HG03103 (cell line): ENCODE measurements around the gene TNXB.

Experiments used
- ATAC-seq: cut with Tn5 transposase; IDR thresholded peaks from one replicate; pipeline ENCODE4 v1.9.1; 2021; ENCODE audit warnings: low read depth; ENCODE audit not compliant: unreplicated experiment

The TNXB gene

DNA sequence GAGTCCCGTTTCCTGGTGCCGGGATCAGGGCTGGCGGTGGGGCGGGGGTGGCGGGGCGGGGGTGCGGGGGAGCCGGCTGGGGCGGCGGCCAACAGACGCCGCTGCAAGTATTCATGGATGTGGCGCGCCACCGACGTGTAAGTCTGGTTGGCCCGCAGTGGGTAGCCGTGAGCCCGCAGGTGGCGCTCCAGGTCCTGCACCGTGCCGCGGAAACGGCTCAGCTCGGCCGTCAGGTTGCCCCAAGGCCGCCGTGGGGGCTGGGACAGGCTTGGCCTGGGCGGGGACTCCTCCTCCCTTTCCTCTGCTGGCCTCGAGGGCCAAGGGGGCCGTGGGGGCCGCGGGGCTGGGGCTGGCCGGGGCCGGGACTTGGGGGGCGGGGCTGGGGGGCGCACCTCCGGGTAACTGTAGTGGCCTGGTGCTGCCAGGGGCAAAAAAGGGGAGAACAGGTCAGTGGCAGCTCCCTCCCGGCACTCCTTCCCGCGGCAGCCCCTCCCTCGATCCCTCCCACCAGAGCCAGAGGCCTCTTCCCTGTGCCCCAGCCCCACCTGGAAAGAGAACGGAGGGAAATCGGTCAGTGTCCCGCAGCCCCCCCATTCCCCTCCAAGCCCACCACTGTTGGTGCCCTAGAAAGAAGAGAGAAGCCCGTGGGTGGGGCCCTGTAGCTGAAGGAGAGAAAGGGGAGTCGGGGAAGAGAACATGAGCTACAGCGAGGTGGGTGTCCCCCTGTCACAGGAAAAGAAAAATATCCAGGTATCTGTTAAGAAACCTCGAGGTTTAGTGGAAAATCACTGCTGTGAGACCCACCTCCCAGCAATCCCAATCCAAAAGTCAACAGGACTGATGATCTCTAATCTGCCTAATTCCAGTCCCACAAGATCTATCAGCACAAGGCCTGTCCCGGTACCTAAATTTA, 21.3 kb downstream of the TNXB start:
- ATAC-seq: no peak

DNA sequence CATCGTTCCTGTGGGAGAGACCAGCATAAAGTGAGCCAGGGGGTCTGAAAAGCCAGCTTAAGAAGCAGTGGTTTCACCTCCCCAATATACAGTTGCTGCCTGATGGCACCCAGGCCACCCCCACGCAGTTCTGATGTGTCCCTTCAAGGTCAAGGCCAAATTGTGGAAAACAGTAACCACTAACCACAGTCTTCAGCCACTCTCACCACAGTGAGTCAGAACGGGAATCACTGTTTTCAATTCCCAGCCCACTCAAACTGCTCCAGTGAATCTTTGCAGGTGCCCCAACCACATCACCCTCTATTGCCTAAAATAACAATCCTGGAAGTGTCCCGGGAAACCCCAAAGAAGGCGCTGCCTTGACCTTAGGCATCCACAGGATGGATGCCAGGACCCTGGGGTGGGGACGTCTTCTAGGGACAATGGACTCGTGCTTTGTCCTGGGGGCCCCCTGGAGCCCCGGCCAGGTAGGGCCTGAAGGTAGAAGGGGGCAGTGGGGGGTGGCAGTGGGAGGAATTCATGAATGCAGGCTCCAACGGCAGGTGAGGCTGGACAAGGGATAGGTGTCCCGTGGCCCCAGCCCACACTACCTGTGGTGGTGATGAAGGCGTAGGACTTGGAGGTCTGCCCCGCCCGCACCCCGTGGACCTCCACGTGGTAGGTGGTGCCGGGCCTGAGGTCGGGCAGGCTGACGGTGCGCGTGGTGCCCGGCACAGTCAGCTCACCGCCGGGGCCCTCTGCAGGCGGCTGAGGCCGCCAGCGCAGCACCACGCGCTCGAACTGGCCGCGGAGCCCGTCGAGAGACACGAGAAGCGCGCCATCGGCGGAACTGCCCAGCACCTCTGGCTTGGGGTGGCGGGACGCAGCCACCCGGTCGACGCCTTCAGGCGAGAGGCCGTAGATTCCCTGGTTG, 22.2 kb downstream of the TNXB start:
- no peak for ATAC-seq

DNA sequence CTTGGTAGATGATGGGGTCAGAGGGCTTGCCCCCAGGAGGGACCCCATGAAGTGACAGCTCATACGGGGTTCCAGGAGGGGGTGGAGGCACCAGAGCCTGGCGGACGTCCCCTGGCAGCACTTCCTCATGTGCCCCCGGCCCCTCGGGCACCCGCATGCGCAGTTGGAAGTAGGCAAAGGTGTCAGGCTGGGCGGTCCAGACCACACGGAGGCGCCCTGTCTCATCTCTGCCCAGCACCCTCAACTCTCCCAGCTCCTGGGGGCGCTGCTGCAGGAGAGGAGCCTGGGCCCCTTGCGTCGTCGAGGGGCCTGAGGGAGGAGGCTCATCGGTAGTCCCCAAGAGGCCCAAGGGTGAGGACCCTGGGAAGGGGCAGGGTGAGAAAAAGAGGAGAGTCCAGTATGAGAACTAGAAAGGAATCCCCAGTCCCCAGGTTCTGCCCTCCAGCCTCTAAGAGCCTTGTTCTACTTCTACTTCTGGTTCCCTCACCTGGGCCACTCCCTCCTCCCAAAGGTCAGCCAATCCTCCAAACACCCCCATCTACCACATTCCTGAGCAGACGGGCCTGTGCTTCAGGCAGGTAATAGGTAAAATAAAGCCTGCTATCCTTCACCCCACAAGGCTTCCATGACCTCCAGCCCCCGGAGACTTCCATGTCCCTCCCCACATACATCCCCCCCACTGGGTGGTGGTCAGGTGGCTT, 23.2 kb downstream of the TNXB start:
- ATAC-seq: no peak

GRCh38 chr6:32084780-32085179, 24.4 kb downstream of the TNXB start:
- ATAC-seq: no peak

DNA sequence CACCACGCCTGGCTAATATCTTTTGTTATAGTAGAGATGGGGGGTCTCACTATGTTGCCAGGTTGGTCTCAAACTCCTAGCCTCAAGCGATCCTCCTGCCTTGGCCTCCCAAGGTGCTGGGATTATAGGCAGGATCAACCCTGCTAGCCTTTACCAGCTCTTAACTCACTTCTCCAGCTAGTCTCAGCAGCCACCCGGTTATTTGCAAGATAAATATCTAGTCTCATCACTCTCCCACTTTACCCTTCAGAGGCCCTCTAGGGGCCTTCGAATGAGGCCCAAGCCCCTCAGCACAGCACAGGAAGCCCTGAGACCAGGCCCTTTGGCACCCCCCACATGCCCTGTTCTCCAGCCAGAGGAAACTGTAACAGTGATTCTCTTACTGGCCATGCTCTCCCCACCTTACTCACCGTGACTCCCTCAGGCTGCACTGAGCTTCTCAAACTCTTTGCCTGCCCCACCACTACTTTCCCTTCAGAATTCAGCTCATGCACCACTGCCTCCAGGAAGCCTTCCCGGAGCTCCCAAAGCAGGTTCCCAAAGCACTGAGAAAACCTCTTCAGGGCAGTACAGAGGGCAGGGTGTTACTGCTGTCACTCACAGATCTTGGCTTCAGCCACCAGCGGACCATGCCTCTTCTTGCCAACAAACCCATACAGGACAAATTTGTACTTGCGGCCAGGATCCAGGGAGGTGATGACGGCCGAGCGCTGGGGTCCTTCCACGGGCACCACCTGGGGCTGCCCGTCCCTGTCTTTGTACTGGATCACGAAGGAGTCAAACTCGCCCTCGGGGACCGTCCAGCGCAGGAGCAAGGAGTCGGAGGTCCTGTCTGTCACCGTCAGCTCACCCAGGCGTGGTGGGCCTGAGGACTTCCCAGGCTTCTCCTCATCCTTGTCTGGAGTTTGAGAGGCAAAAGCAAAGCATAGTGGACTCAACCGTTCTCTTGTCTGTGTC, 25.0 kb downstream of the TNXB start:
- no peak for ATAC-seq

- no peak for ATAC-seq
These were observed 26.2 kb downstream of the TNXB start for GRCh38 chr6:32082935-32083334.

DNA sequence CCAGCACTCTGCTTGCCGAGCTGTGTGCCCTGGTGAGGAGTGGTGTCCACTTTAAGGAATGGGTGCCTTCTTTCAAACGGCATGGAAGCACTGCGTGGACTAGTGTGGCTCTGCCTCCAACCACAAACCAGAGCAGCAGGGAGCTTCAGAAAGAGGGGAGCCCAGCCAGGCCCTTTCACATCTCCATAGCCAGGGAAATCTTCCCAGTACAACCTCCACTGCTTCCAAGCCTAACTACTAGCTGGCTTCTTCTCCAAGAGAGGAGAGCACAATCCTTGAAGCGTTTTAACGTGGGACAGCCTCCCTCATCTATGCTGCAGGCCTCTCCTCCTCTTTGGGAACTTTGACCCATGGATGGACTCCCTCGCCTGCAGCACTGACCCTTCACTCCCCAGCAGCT, 26.7 kb downstream of the TNXB start:
- ATAC-seq: no peak

DNA sequence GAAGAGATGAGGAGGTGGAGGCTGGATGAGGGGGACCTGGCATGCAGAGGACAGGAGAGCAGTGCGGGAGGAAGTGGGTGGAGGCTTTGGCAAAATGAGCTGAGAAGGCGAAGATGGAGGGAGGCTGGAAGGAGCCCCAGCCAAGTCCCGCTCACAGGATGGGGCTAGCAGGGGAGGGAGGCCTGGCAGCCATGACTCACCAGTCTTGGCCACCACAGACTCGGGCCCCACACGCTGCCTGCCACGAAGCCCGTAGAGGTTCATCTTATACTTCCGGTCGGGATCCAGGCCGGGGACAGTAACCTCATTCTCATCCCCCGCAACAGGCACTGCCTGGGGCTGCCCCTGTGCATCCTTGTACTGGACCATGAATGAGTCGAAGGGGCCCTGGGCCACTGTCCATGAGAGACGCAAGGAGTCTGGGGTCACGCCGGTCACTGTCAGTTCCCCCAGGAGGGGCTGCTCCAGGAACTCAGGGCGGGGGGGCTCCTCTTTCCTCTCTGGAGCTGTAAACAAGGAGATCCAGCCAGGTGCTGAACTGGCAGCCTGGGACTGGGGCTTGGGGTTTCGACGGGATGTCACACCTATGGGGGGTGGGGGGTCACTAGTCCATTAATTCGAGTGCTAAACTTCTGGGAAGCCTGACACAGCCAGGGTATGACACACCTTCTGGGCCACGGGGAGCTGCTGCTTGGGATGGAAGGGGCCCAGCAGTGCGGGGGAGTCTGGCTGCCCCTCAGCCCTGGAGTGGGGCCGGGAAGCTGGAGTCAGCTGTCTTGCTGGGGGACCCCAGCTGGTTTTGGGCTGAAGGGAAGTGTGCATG, 27.8 kb downstream of the TNXB start:
- ATAC-seq: no peak

- ATAC-seq: no peak
These were observed 29.4 kb downstream of the TNXB start for GRCh38 chr6:32079566-32080290.

GRCh38 chr6:32076321-32076809, 32.8 kb downstream of the TNXB start:
- ATAC-seq: no peak

DNA sequence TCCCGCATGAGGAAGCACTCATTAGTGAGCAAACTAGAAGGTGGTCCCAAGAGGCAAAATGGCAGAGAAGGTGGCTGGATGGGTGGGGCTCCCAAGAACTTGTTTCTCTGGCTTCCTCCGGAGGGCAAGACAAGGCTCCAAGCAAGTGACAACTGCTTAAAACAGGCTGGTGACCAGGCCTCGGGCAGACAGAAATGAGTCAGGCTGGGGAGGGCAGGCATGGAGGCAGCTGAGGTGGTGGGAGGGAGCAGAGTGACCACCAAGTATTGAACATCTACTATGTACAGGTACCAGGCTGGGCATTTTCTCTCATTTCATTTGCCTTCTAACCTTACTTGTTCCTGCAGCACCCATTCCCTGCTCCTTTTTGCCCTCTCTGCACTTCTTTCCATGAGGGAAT, 33.4 kb downstream of the TNXB start:
- ATAC-seq: no peak

GRCh38 chr6:32074996-32075532, 34.1 kb downstream of the TNXB start:
- no peak for ATAC-seq

DNA sequence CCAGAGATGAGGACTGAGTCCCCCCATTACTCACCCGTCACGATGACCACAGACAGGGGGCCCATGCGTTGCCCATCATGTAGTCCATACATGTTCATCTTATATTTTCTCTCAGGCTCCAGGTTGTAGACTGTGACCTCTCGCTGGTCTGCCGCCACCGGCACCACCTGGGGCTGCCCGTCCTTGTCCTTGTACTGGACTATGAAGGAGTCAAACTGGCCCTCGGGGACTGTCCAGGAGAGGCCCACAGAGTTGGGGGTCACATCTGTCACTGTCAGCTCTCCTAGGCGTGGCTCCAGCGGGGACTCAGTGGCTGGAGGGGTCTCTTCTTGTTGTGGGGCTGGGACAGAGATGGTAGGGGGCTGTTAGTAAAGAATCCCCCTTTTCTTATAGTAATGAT, 35.5 kb downstream of the TNXB start:
- no peak for ATAC-seq

DNA sequence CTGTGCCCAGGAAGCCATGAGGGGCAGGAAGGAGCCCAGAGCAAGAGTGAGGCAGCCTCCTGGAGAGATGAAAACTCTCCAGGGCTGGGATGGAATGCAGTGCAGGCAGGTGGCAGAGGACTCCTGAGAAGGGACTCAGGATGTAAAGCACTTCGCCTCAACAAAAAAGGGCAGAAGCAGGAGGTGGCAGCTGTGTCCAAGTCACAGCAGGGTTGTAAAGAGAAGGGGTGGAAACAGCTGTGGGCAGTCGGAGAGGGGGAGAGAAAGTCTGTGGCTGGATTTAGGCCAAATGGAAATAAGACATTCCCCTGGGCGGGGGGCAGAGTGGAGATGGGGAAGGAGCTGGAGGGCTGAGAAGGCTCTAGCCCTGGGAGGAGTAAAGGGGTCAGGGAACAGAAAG, 36.0 kb downstream of the TNXB start:
- ATAC-seq: no peak

DNA sequence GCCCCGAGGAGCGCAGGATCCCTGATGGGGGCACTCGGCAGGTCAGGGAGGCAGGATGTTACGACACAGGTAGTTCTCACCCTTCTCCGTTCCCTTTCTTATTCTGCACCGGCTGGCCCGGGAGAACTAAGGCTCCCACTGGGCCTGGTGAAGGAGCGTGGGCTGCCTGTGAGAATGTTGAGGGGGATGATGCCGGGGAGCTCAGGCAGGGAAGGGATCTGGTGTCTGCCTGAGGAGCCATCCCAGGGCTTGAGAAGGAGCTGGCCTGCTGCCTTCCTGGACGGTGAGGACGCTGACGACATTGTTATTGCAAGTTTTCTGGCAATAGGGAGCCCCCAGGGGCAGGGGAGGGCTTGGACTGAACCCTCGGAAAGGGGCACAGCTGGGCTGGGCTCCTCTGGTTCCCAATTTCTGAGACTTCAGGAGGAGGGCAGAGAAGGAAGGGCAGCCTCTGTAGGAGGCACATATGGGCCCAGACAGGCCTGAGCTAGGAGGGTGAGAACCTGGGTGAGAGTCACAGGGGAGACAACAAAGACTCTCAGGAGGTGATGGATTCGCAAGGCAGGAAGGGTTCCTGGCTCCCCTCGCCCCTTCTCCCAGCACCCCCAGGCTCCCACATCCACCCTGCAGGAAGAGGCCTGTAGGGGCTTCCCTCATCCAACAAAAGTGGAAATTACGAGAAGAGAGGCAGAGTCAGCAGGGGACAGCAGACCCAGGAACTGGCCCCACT, 38.2 kb downstream of the TNXB start:
- no peak for ATAC-seq

DNA sequence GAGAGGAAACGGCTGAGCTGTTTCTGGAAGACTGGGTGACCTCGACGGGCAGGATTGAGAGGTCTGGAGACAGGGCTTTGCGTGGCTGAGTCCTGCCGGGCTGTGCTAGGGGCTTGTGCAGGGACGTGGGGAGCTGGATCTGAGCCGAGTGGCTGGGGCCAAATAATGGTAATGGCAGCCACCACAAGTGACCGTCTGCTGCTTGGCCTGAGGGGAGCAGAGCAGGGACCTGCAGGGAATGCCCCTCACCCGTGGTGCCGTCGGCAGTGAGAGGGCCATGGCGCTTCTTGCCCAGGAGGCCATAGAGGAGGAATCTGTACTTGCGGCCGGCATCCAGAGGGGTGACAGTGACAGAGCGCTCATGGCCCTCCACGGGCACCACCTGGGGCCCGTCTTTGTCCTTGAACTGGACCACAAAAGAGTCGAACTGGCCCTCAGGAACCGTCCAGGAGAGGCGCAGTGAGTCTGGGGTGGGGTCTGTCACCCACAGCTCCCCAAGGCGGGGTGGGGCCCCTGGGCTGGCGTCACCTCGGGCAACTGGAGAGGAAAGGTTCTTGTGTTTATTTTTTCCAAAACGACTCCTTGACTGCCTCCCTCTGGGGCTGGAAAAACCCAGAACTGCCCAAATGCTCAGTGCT, 39.1 kb downstream of the TNXB start:
- ATAC-seq: no peak

DNA sequence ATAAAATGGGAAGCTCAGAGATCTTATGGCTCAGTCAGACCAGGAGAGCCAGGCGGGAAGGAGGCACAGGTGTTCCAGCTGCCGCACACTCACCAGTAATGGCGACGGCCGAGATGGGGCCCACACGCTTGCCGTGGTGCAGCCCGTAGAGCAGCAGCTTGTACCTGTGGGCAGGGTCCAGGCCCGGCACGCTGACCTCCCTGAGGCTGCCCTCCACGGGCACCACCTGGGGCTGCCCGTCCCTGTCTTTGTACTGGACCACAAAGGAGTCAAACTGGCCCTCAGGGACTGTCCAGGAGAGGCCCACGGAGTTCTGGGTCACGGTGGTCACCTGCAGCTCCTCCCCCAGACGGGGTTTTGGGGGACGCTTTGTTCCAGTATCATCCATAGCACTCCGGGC, 39.7 kb downstream of the TNXB start:
- ATAC-seq: no peak
